Astrocyte (in vitro differentiated cells and primary cell): ENCODE data around the gene CIT. TPM values are rescaled to one million over a fixed set of nuclear protein-coding genes. Genes with fewer than 3 reads are reported as not detected.

ENCODE experiments used
- DNase-seq: peaks from one replicate; pipeline ENCODE4 v3.0.0-alpha.2; 2010; ENCODE audit warnings: low read depth
- FAIRE-seq: peaks from 2 replicates; lab custom pipeline; 2011; peaks lifted over from hg19 to GRCh38; lab: Jason Lieb, UNC
- H2AFZ ChIP-seq: 2 replicates; pipeline ENCODE4 v1.6.0; 2012; ENCODE audit warnings: low read depth, low read length, inconsistent platforms
- H3K27ac ChIP-seq: 2 replicates; pipeline ENCODE4 v1.5.1; 2011; ENCODE audit warnings: low read depth, low read length, inconsistent platforms
- H3K27me3 ChIP-seq: 2 replicates; pipeline ENCODE4 v1.6.0; 2011; ENCODE audit warnings: low read length, inconsistent platforms; ENCODE audit not compliant: insufficient read depth
- H3K36me3 ChIP-seq: 2 replicates; pipeline ENCODE4 v1.5.1; 2011; ENCODE audit warnings: low read length, inconsistent platforms; ENCODE audit not compliant: insufficient read depth
- H3K4me1 ChIP-seq: 2 replicates; pipeline ENCODE4 v1.5.1; 2011; ENCODE audit warnings: low read length, inconsistent platforms; ENCODE audit not compliant: insufficient read depth
- H3K4me2 ChIP-seq: 2 replicates; pipeline ENCODE4 v1.6.0; 2012; ENCODE audit warnings: low read length, inconsistent platforms
- H3K4me3 ChIP-seq: 2 replicates; pipeline ENCODE4 v1.5.1; 2011; ENCODE audit warnings: low read depth, mild to moderate bottlenecking, low read length, inconsistent platforms; ENCODE audit not compliant: insufficient read depth
- H3K79me2 ChIP-seq: 2 replicates; pipeline ENCODE4 v1.6.0; 2012; ENCODE audit warnings: mild to moderate bottlenecking, low read length, inconsistent platforms; ENCODE audit not compliant: insufficient read depth
- H3K9ac ChIP-seq: 2 replicates; pipeline ENCODE4 v1.6.0; 2012; ENCODE audit warnings: mild to moderate bottlenecking, low read length, inconsistent platforms
- H3K9me3 ChIP-seq: 2 replicates; pipeline ENCODE4 v1.5.1; 2012; ENCODE audit warnings: low read depth, mild to moderate bottlenecking, low read length, inconsistent platforms; ENCODE audit not compliant: insufficient read depth
- H4K20me1 ChIP-seq: 2 replicates; pipeline ENCODE4 v1.6.0; 2012; ENCODE audit warnings: low read length, inconsistent platforms; ENCODE audit not compliant: insufficient read depth
- H3K27ac Mint-ChIP-seq: one replicate; pipeline ENCODE4 v1.8.0; 2021; ENCODE audit warnings: mild to moderate bottlenecking, mixed read lengths; ENCODE audit not compliant: unreplicated experiment
- H3K27me3 Mint-ChIP-seq: one replicate; pipeline ENCODE4 v1.8.0; 2021; ENCODE audit warnings: low read depth, mixed read lengths; ENCODE audit not compliant: unreplicated experiment
- H3K36me3 Mint-ChIP-seq: one replicate; pipeline ENCODE4 v1.8.0; 2021; ENCODE audit warnings: low read depth, mixed read lengths; ENCODE audit not compliant: unreplicated experiment
- H3K4me1 Mint-ChIP-seq: one replicate; pipeline ENCODE4 v1.8.0; 2021; ENCODE audit warnings: low read depth, mixed read lengths; ENCODE audit not compliant: unreplicated experiment
- H3K4me3 Mint-ChIP-seq: one replicate; pipeline ENCODE4 v1.8.0; 2021; ENCODE audit warnings: mild to moderate bottlenecking, moderate library complexity, mixed read lengths; ENCODE audit not compliant: unreplicated experiment
- H3K9me3 Mint-ChIP-seq: one replicate; pipeline ENCODE4 v1.8.0; 2021; ENCODE audit warnings: mild to moderate bottlenecking, mixed read lengths; ENCODE audit not compliant: unreplicated experiment
- CTCF ChIP-seq: IDR thresholded peaks from 2 replicates; pipeline ENCODE4 v1.5.1; 2011; ENCODE audit warnings: low read depth, mild to moderate bottlenecking, inconsistent platforms, low read length, moderate library complexity; ENCODE audit not compliant: insufficient read depth
- EZH2 ChIP-seq: IDR thresholded peaks from 2 replicates; pipeline ENCODE4 v1.6.1; 2012; ENCODE audit warnings: mild to moderate bottlenecking, low read length, inconsistent platforms; ENCODE audit not compliant: insufficient read depth
- total RNA-seq: library from RNA; stranded (reverse); gene quantifications from 2 replicates; pipeline ENCODE4 v1.2.1, GENCODE V29; 2021

The CIT gene
- total RNA-seq, 1 donor from 2014 or later: 4.5 TPM

- Histone ChIP-seq H4K20me1 (no peaks in the 10 kb centered on the region), H3K4me2 (no peak overlapping the region), H3K4me1 (peaks cover 11% of the 10 kb centered on the region), H3K79me2 (no peaks in the 10 kb centered on the region), H2AFZ (no peak overlapping the region), H3K9ac (no peak overlapping the region), H3K4me3 (no peak overlapping the region), H3K27me3 (no peaks in the 10 kb centered on the region), H3K36me3 (peaks cover 21% of the 10 kb centered on the region), H3K27ac (no peak overlapping the region), H3K9me3 (no peaks in the 10 kb centered on the region)
- H3K27me3 Mint-ChIP-seq: no peaks in the 10 kb centered on the region
- H3K36me3 Mint-ChIP-seq: peaks cover 2% of the 10 kb centered on the region
- H3K9me3 Mint-ChIP-seq: peaks cover 3% of the 10 kb centered on the region
- TF ChIP-seq CTCF: no peak
- TF ChIP-seq EZH2: no peak
- no peak for FAIRE-seq
- peaks cover 17% of the 10 kb centered on the region for H3K4me1 Mint-ChIP-seq
- no peak overlapping the region for H3K27ac Mint-ChIP-seq
- DNase-seq: no peak
- H3K4me3 Mint-ChIP-seq: no peak overlapping the region
Observed at GRCh38 chr12:119713551-119714031, 163.5 kb downstream of the CIT start.

- H3K27ac ChIP-seq: no peak overlapping the region
- H3K4me3 Mint-ChIP-seq: no peak overlapping the region
- no peak overlapping the region for H3K27ac Mint-ChIP-seq
- peaks cover 11% of the 10 kb centered on the region for H3K4me1 ChIP-seq
- H4K20me1 ChIP-seq: no peaks in the 10 kb centered on the region
- peaks cover 13% of the 10 kb centered on the region for H3K4me1 Mint-ChIP-seq
- H3K4me3 ChIP-seq: no peak overlapping the region
- H3K4me2 ChIP-seq: no peak overlapping the region
- TF ChIP-seq EZH2: no peak
- no peak for TF ChIP-seq CTCF
- no peaks in the 10 kb centered on the region for H3K27me3 Mint-ChIP-seq
- H3K79me2 ChIP-seq: no peaks in the 10 kb centered on the region
- no peaks in the 10 kb centered on the region for H3K9me3 ChIP-seq
- FAIRE-seq: no peak
- H3K36me3 ChIP-seq: peaks cover 21% of the 10 kb centered on the region
- no peaks in the 10 kb centered on the region for H3K27me3 ChIP-seq
- peaks cover 3% of the 10 kb centered on the region for H3K9me3 Mint-ChIP-seq
- H3K36me3 Mint-ChIP-seq: peaks cover 2% of the 10 kb centered on the region
- H2AFZ ChIP-seq: no peak overlapping the region
- no peak for DNase-seq
- no peak overlapping the region for H3K9ac ChIP-seq
Observed at GRCh38 chr12:119712721-119713120, 164.4 kb downstream of the CIT start.

GRCh38 chr12:119711693-119712092 lies 165.4 kb downstream of the CIT start:
- Histone ChIP-seq H3K27ac (no peak overlapping the region), H3K27me3 (no peaks in the 10 kb centered on the region), H3K36me3 (peaks cover 21% of the 10 kb centered on the region), H3K4me2 (no peak overlapping the region), H3K79me2 (no peaks in the 10 kb centered on the region), H3K9me3 (no peaks in the 10 kb centered on the region), H3K4me3 (no peak overlapping the region), H3K4me1 (peaks cover 9% of the 10 kb centered on the region), H4K20me1 (no peaks in the 10 kb centered on the region), H3K9ac (no peak overlapping the region), H2AFZ (no peak overlapping the region)
- H3K4me1 Mint-ChIP-seq: peaks cover 12% of the 10 kb centered on the region
- H3K9me3 Mint-ChIP-seq: peaks cover 3% of the 10 kb centered on the region
- no peak overlapping the region for H3K4me3 Mint-ChIP-seq
- TF ChIP-seq CTCF (no peak), EZH2 (no peak)
- DNase-seq (no peak), FAIRE-seq (no peak)
- peaks cover 2% of the 10 kb centered on the region for H3K36me3 Mint-ChIP-seq
- no peaks in the 10 kb centered on the region for H3K27me3 Mint-ChIP-seq
- H3K27ac Mint-ChIP-seq: no peak overlapping the region
